Measurements from ENCODE around the gene SH3RF3. TPM values are rescaled to one million over a fixed set of nuclear protein-coding genes. Genes with fewer than 3 reads are reported as not detected.

The SH3RF3 gene
- total and polyA plus RNA-seq, 3 experiments from 2014 or later = 0.24 to 0.31 (median 0.27) TPM

DNA sequence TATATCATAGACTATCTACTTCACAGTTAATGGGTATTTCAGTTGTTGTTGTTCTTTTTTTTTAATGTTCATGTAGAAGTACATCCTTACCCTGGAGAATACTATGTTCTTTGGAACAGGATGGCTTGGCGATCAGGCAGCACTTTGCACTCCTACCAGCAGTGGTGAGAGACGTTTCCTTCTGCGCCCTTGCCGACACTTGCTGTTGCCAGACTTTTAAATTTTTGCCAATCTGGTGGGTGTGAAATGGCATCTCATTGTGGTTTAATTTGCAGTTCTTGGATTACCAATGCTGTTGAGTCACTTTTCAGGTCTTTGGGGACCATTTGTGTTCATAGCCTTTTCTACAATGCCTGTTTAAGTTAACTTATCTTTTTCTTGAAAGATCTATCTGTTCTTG, 197.3 kb downstream of the SH3RF3 start:
- H3K4me3 Mint-ChIP-seq = no peak overlapping the region
- H3K9me3 Mint-ChIP-seq = no peaks in the 10 kb centered on the region
- no peak overlapping the region for H3K27ac Mint-ChIP-seq
- POLR2A ChIA-PET = no interaction called here
- CTCF ChIA-PET = no interaction called here
- no peaks in the 10 kb centered on the region for H3K4me1 Mint-ChIP-seq
- no peaks in the 10 kb centered on the region for H3K27me3 ChIP-seq (ENCODE audit: insufficient read depth, low read length, poor library complexity, severe bottlenecking)
- no peaks in the 10 kb centered on the region for H3K9me3 ChIP-seq (ENCODE audit: low read length)
- peaks cover 0 to 2% (median 0%) of the 10 kb centered on the region in 3 donors for H3K36me3 Mint-ChIP-seq
- H3K4me3 ChIP-seq (ENCODE audit: low read length) = no peak overlapping the region
- H3K36me3 ChIP-seq (ENCODE audit: insufficient read depth, low read length) = no peaks in the 10 kb centered on the region
- no peaks in the 10 kb centered on the region for H3K4me1 ChIP-seq (ENCODE audit: insufficient read depth, low read length)
- H3K27ac ChIP-seq (ENCODE audit: low read depth, low read length) = no peak overlapping the region
- no peak for DNase-seq
- H3K27me3 Mint-ChIP-seq = peaks cover 3 to 9% of the 10 kb centered on the region in 2 donors

DNA sequence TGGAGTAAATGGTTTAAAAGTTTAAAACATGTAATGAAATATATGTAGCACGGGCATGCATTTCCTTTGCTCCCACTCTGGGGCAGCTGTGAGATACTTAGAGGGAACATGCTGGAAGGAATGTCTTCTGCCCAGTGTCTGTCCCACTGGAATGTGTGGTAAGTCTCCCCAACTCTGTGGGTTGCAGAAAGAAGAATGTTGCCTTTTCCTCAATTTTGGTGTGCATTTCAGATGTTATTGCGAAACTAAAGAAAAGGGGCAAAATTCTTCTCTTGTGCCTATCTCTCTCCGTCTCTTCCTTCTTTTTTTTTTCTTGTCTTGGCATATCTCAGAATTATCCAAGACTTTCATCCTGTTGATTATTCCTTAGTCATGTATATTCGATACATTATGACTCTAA, 201.1 kb downstream of the SH3RF3 start:
- H3K36me3 ChIP-seq (ENCODE audit: insufficient read depth, low read length) = no peaks in the 10 kb centered on the region
- Mint-ChIP-seq H3K36me3 (peaks cover 0 to 2% (median 0%) of the 10 kb centered on the region in 3 donors), H3K9me3 (no peaks in the 10 kb centered on the region), H3K27me3 (peaks cover 4 to 6% of the 10 kb centered on the region in 2 donors), H3K27ac (peak overlapping the region in 1 of 8 donors; percentile 12), H3K4me1 (peaks cover 8 to 21% (median 14%) of the 10 kb centered on the region in 3 donors), H3K4me3 (no peak overlapping the region)
- no peaks in the 10 kb centered on the region for H3K27me3 ChIP-seq (ENCODE audit: insufficient read depth, low read length, poor library complexity, severe bottlenecking)
- no peak for DNase-seq
- H3K4me1 ChIP-seq (ENCODE audit: insufficient read depth, low read length) = peaks cover 15% of the 10 kb centered on the region
- CTCF ChIA-PET = no interaction called here
- no peaks in the 10 kb centered on the region for H3K9me3 ChIP-seq (ENCODE audit: low read length)
- H3K27ac ChIP-seq (ENCODE audit: low read depth, low read length) = no peak overlapping the region
- POLR2A ChIA-PET = no interaction called here
- no peak overlapping the region for H3K4me3 ChIP-seq (ENCODE audit: low read length)

DNA sequence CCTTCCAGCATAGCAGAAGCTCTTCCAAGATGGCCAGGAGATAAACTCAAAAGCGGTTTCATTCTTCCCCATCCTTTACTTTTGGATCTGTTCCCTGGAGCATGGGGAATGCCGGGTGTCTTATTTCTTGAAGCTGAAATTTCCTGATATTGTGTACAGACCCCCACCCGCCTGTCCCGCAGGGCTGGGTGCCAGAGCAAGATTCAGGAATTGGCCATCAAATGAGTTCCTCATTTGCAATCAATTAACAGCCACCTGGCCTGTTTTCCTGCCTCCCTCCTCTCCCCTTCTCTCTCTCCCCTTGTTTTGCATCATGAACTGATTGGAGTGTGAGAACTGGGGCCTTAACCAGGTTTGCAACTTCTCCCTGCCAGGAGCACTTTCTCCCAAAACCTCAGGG, 202.1 kb downstream of the SH3RF3 start:
- no peak overlapping the region for H3K4me3 ChIP-seq (ENCODE audit: low read length)
- CTCF ChIA-PET = no interaction called here
- H3K4me1 ChIP-seq (ENCODE audit: insufficient read depth, low read length) = peaks cover 23% of the 10 kb centered on the region
- peaks cover 5 to 6% of the 10 kb centered on the region in 2 donors for H3K27me3 Mint-ChIP-seq
- no peak overlapping the region for H3K27ac ChIP-seq (ENCODE audit: low read depth, low read length)
- POLR2A ChIA-PET = no interaction called here
- DNase-seq = no peak
- peaks cover 17 to 30% (median 23%) of the 10 kb centered on the region in 3 donors for H3K4me1 Mint-ChIP-seq
- H3K27me3 ChIP-seq (ENCODE audit: insufficient read depth, low read length, poor library complexity, severe bottlenecking) = no peaks in the 10 kb centered on the region
- H3K36me3 ChIP-seq (ENCODE audit: insufficient read depth, low read length) = no peaks in the 10 kb centered on the region
- H3K27ac Mint-ChIP-seq = no peak overlapping the region
- H3K9me3 ChIP-seq (ENCODE audit: low read length) = no peaks in the 10 kb centered on the region
- no peaks in the 10 kb centered on the region for H3K9me3 Mint-ChIP-seq
- no peak overlapping the region for H3K4me3 Mint-ChIP-seq
- peaks cover 0 to 2% (median 0%) of the 10 kb centered on the region in 3 donors for H3K36me3 Mint-ChIP-seq

- DNase-seq = no peak
- no peaks in the 10 kb centered on the region for H3K36me3 ChIP-seq (ENCODE audit: insufficient read depth, low read length)
- H3K27me3 Mint-ChIP-seq = peaks cover 5 to 8% of the 10 kb centered on the region in 2 donors
- no peaks in the 10 kb centered on the region for H3K27me3 ChIP-seq (ENCODE audit: insufficient read depth, low read length, poor library complexity, severe bottlenecking)
- no peaks in the 10 kb centered on the region for H3K9me3 ChIP-seq (ENCODE audit: low read length)
- H3K4me3 ChIP-seq (ENCODE audit: low read length) = peak overlapping the region; percentile 30
- peak overlapping the region; percentile 66 to 83 (median 77) for H3K4me3 Mint-ChIP-seq
- peaks cover 20 to 34% (median 31%) of the 10 kb centered on the region in 3 donors for H3K4me1 Mint-ChIP-seq
- ChIA-PET CTCF (no interaction called here), POLR2A (no interaction called here)
- H3K4me1 ChIP-seq (ENCODE audit: insufficient read depth, low read length) = peaks cover 26% of the 10 kb centered on the region
- H3K9me3 Mint-ChIP-seq = no peaks in the 10 kb centered on the region
- H3K36me3 Mint-ChIP-seq = peaks cover 0 to 2% (median 0%) of the 10 kb centered on the region in 3 donors
- H3K27ac Mint-ChIP-seq = peak overlapping the region in 1 of 8 donors; percentile 38
- H3K27ac ChIP-seq (ENCODE audit: low read depth, low read length) = no peak overlapping the region
These were observed 203.2 kb downstream of the SH3RF3 start for GRCh38 chr2:109331896-109332848.

DNA sequence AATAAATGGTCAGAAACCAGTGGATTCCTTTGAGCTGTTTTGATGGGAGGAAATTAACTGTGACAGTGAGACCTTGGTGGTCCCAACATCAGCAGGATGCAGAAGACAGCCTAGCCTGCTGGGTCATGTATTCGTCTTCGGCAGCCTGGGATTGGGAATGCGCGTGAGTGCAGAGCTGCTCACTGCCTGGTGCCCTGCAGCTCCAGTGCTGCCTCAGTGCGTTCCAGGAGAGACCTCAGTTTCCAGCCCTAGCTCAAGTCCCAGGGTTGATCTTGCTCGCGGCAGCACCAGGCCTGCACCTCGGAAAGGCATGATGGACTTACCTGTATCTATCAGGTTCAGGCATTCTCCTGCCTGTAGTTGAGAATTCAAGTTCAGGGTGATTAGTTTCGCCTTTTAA, 203.9 kb downstream of the SH3RF3 start:
- Mint-ChIP-seq H3K9me3 (no peaks in the 10 kb centered on the region), H3K27ac (peak overlapping the region in 1 of 8 donors; percentile 3), H3K27me3 (peaks cover 3 to 8% of the 10 kb centered on the region in 2 donors), H3K4me3 (peak overlapping the region in 1 of 7 donors; percentile 29), H3K36me3 (peaks cover 0 to 2% (median 0%) of the 10 kb centered on the region in 3 donors), H3K4me1 (peaks cover 20 to 34% (median 31%) of the 10 kb centered on the region in 3 donors)
- H3K4me1 ChIP-seq (ENCODE audit: insufficient read depth, low read length) = peaks cover 26% of the 10 kb centered on the region
- ChIA-PET POLR2A (no interaction called here), CTCF (no interaction called here)
- no peaks in the 10 kb centered on the region for H3K36me3 ChIP-seq (ENCODE audit: insufficient read depth, low read length)
- H3K27me3 ChIP-seq (ENCODE audit: insufficient read depth, low read length, poor library complexity, severe bottlenecking) = no peaks in the 10 kb centered on the region
- H3K9me3 ChIP-seq (ENCODE audit: low read length) = no peaks in the 10 kb centered on the region
- no peak for DNase-seq
- H3K27ac ChIP-seq (ENCODE audit: low read depth, low read length) = no peak overlapping the region
- H3K4me3 ChIP-seq (ENCODE audit: low read length) = no peak overlapping the region

DNA sequence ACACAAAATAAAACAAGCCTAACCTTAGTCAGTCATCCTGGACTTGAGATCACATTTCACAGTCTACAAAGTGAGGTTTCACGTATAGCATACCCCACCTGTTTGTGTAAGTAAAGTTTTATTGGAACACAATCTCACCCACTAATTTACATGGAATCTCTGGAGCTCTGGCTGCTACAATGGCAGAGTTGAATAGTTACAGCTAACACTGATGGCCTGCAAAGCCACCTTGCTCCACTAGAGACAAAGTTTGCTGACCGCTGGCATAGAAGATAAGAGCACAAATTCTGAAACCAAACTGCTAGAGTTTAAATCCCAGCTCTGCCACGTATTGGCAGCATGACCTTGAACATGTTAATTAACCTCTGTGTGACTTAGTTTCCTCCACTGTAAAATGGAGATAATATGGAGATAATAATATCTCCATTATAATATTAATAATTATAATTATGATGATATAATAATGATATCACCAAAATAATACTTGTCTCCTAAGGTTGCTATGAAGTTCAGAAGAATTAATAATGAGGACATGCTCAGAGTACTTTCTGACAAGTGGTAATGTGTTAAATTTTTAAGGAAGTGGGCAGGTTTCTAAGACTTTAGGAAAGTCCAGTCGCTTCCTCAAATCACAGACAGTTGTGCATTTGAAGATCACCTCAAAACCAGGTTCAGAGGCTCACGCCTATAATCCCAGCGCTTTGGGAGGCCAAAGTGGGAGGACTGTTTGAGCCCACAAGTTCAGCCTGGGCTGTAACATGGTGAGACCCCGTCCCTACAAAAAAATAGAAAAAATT, 204.6 kb downstream of the SH3RF3 start:
- H3K4me3 ChIP-seq (ENCODE audit: low read length) = no peak overlapping the region
- H3K27me3 ChIP-seq (ENCODE audit: insufficient read depth, low read length, poor library complexity, severe bottlenecking) = no peaks in the 10 kb centered on the region
- POLR2A ChIA-PET = no interaction called here
- H3K27ac ChIP-seq (ENCODE audit: low read depth, low read length) = no peak overlapping the region
- Mint-ChIP-seq H3K4me3 (no peak overlapping the region), H3K36me3 (no peaks in the 10 kb centered on the region), H3K27ac (no peak overlapping the region), H3K27me3 (peaks cover 7 to 8% of the 10 kb centered on the region in 2 donors), H3K9me3 (no peaks in the 10 kb centered on the region), H3K4me1 (peaks cover 20 to 34% (median 31%) of the 10 kb centered on the region in 3 donors)
- DNase-seq = no peak
- H3K36me3 ChIP-seq (ENCODE audit: insufficient read depth, low read length) = no peaks in the 10 kb centered on the region
- H3K4me1 ChIP-seq (ENCODE audit: insufficient read depth, low read length) = peaks cover 26% of the 10 kb centered on the region
- no peaks in the 10 kb centered on the region for H3K9me3 ChIP-seq (ENCODE audit: low read length)
- CTCF ChIA-PET = interaction anchor here (0.7 kb wide), 1 partner anchor 176 kb away, joined by 4 read pairs; no protein-coding TSS in a partner anchor

- Mint-ChIP-seq H3K9me3 (no peaks in the 10 kb centered on the region), H3K4me3 (peak overlapping the region in 6 of 7 donors; percentile 10 to 59 (median 46)), H3K27ac (peak overlapping the region in 2 of 8 donors; percentile 20 to 63), H3K36me3 (peaks cover 0 to 5% (median 0%) of the 10 kb centered on the region in 3 donors), H3K4me1 (peaks cover 20 to 34% (median 31%) of the 10 kb centered on the region in 3 donors), H3K27me3 (peaks cover 8 to 16% of the 10 kb centered on the region in 2 donors)
- Histone ChIP-seq H3K4me3 (ENCODE audit: low read length) (no peak overlapping the region), H3K27ac (ENCODE audit: low read depth, low read length) (no peak overlapping the region), H3K4me1 (ENCODE audit: insufficient read depth, low read length) (peaks cover 26% of the 10 kb centered on the region), H3K36me3 (ENCODE audit: insufficient read depth, low read length) (no peaks in the 10 kb centered on the region), H3K27me3 (ENCODE audit: insufficient read depth, low read length, poor library complexity, severe bottlenecking) (no peaks in the 10 kb centered on the region), H3K9me3 (ENCODE audit: low read length) (no peaks in the 10 kb centered on the region)
- POLR2A ChIA-PET = no interaction called here
- CTCF ChIA-PET = no interaction called here
- DNase-seq = no peak
These were observed 206.7 kb downstream of the SH3RF3 start for GRCh38 chr2:109335631-109336176.

All from CD8-positive, alpha-beta memory T cell (primary cell).